ENCODE measurements around the gene EPHX1.

EPHX1 gene

DNA sequence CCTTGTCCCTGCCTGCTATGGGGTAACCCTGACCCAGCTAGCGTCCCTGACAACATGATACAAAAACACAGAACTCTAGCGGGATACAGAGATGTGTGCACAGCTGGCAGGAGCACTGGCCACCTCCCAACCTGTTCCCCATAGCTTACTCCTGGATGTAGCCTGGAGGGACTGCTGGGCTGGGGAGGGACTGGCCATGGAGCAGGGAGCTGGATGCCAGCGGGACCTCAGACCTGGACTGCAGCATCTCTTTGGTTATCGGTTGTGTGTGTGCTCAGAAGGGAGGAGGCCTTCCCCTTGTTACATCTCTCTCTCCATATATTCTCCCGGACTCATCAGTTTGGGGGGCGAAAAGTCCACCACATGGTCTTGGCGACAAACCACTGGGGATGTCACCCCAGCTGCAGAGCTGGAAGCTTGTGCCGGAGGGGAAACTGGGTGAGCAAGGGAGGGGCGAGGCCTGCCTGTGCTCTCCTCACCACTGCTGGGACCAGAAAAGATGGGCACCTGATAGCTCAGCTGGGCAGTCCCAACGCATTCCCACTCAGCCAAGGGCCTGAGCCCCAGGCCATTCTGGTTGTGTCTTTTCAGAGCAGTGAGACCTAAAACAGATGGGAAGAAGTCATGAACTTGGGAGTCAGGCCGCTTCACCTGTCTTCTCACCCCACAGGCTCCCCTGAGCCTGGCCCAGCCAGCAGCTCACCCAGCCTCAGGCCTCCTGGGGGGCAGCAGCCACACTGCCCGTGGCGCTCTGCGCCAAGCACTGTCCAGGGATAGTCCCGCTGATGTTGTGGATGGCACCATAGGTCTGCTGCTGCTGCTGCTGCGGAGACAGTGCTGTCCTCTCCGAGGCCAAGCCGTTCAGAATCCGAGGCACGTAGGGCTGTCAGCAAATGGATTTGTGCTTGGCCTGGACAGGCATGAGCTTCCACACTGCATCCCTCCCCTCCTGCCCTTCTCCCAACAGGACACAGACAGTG lies 36.7 kb downstream of the EPHX1 start:
- TF ChIP-seq, protein P1, sequence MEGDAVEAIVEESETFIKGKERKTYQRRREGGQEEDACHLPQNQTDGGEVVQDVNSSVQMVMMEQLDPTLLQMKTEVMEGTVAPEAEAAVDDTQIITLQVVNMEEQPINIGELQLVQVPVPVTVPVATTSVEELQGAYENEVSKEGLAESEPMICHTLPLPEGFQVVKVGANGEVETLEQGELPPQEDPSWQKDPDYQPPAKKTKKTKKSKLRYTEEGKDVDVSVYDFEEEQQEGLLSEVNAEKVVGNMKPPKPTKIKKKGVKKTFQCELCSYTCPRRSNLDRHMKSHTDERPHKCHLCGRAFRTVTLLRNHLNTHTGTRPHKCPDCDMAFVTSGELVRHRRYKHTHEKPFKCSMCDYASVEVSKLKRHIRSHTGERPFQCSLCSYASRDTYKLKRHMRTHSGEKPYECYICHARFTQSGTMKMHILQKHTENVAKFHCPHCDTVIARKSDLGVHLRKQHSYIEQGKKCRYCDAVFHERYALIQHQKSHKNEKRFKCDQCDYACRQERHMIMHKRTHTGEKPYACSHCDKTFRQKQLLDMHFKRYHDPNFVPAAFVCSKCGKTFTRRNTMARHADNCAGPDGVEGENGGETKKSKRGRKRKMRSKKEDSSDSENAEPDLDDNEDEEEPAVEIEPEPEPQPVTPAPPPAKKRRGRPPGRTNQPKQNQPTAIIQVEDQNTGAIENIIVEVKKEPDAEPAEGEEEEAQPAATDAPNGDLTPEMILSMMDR (IDR thresholded peaks at IDR 0.05; ENCODE audit: insufficient read depth, missing control alignments), result no peak
- FAIRE-seq (no peak), DNase-seq (ENCODE audit: insufficient read length, low spot score) (no peak)

DNA sequence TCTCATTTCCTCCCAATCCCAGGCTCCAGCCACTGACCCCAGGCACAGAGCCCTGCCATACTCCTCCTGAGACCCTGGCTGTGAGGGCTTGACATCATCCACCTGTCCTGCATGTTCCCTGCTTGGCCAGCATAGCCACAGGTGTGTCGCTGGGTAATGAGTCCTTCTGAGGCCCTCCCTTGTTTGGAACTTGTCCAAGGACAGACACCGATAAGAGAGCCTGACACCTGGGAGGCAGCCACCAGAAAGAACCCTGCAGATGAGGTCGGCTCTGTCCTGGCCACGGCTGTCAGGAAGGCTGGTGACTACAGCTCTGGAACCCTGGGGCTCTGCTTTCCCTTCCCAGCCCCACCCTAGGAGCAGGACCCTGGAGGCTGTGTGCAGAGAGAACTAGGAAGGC lies 37.7 kb downstream of the EPHX1 start:
- TF ChIP-seq, protein P1 (IDR thresholded peaks at IDR 0.05; ENCODE audit: insufficient read depth, missing control alignments), result no peak
- FAIRE-seq, result no peak
- DNase-seq (ENCODE audit: insufficient read length, low spot score), result no peak

DNA sequence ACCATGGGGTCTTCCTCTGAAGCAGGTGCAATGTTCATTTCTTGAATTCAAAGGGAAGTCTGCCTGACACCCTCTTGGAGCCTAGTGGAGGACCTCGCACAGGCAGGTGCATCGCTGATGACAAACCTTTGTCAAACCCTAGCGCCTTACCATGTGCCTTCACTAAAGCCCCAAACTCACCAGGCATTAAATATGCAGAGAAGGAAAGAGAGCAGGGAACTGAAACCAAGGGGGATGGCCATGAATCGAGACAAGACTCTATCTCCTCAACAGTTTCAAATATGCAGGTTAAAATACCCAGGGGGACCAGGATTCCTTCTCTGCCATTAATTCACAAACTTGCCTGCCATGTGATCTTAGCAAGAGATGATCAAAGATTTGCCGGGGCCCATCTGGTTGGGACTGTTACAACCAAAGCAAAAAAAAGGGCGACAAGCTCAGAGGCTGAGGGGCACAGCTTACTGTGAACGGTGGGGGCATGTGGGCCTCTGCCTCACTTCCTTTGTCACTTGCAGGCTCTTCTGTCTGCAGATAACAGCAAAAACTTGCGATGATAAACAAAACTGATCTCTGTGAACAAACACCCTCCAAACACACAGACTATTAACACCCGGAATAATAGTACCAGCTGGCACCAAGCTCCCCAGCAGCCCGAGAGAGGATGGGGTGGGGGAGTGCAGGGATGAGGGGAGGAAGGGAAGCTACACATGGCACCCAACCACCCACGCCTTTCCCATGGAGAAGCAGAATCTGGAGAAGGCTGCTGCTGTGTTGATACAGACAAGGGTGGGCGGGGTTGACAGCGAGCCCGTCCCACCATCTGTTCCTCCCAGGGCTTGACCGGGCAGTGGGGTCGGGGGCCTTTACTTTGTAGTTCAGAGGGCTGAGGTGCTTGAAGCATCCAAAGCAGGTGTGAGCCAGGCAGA lies 38.4 kb downstream of the EPHX1 start:
- FAIRE-seq (no peak), DNase-seq (ENCODE audit: insufficient read length, low spot score) (no peak)
- TF ChIP-seq, protein P1 (IDR thresholded peaks at IDR 0.05; ENCODE audit: insufficient read depth, missing control alignments), result no peak

DNA sequence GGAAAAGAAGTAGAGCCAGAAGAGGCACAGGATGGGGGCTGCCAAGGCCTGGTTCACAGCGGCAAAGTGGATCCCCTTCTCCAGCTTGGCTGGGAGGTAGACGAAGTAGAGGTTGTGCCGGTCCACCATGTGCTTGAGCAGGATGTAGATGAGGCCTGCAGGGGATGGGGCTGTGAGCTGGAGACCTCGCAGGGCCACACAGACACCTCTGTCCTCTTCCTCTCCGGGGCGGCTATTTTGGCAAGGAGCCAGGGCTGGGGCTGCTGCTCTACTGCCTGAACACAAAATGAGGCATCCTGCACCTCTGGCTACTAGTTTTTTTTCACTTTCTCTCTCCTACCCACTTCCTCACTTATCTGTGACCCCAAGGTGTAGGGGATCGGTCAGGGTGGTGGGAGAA lies 40.0 kb downstream of the EPHX1 start:
- TF ChIP-seq, protein P1 (IDR thresholded peaks at IDR 0.05; ENCODE audit: insufficient read depth, missing control alignments), result no peak
- FAIRE-seq (no peak), DNase-seq (ENCODE audit: insufficient read length, low spot score) (no peak)

DNA sequence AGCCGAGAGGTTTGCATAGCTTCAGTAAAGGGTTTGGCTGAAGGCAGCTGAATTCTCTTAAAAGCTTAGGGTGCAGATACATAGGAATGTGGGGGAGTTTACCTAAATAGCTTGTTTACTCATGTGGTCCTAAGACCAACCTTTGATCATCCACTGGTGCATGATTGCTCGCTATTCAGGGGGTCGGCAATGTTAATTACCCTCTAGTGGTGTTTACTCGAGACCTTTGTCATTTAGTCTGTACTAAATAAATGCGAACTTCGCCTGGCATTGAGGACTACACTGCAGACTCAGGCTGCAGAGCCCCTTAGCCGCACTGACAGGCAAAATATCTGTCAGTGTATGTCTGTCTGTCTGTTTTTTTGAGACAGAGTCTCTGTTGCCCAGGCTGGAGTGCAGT lies 40.4 kb downstream of the EPHX1 start:
- FAIRE-seq (no peak), DNase-seq (ENCODE audit: insufficient read length, low spot score) (no peak)
- TF ChIP-seq, protein P1 (IDR thresholded peaks at IDR 0.05; ENCODE audit: insufficient read depth, missing control alignments), result no peak

DNA sequence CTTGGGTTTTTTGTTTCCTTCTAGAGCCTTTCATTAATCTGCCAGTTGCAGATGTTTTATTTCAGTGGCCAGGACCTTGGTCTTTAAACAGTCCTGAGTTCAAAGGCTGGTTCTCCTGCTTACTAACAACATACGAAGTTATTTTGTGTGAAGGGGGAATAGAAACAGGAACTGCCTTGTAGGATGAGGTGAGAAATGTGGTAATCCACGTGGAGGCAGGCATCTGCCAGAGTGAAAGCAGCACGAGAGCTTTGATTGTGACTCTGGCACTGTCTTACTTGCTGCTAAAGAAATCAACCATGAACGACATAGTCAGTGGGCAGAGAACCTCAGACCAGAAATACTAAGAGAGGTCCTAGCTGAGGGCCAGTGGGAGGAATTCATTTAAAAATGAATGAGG lies 41.9 kb downstream of the EPHX1 start:
- FAIRE-seq (no peak), DNase-seq (ENCODE audit: insufficient read length, low spot score) (no peak)
- TF ChIP-seq, protein P1 (IDR thresholded peaks at IDR 0.05; ENCODE audit: insufficient read depth, missing control alignments), result no peak
